GM19463 (cell line): ENCODE results near the gene GOLGA5.
A peak's percentile ranks its signal among the peaks of the same experiment; 100 is the strongest.
"Not testable (repeated sequence)": the region's sequence is repeated elsewhere in the genome, so short reads cannot be mapped to it uniquely, and the experiment has no call there.

Experiments
- ATAC-seq: cut with Tn5 transposase; IDR thresholded peaks from one replicate; pipeline ENCODE4 v1.9.1; 2021; ENCODE audit warnings: mild to moderate bottlenecking, moderate library complexity; ENCODE audit not compliant: unreplicated experiment

Gene GOLGA5

GRCh38 chr14:92793709-92794546, at the start of gene GOLGA5:
Gene GOLGA5, plus strand, starts transcription at chr14:92794305. Its CDS starts 3,133 bp downstream, at chr14:92797438.
- peak; percentile 98 for ATAC-seq

- ATAC-seq = no peak
These were observed 46.3 kb upstream of the GOLGA5 start for GRCh38 chr14:92747701-92748258.

- ATAC-seq = peak; percentile 87
These were observed 45.7 kb upstream of the GOLGA5 start, which contains the start of gene LGMN for GRCh38 chr14:92748259-92749016. Gene LGMN, minus strand, starts transcription at chr14:92748627. Its CDS starts 15,841 bp downstream, at chr14:92732786.

GRCh38 chr14:92750222-92750728, 43.8 kb upstream of the GOLGA5 start:
- ATAC-seq = not testable (repeated sequence)

- ATAC-seq = no peak
These were observed 43.1 kb upstream of the GOLGA5 start for GRCh38 chr14:92750994-92751400.

- ATAC-seq = no peak
These were observed 42.3 kb upstream of the GOLGA5 start for GRCh38 chr14:92751819-92752218.

GRCh38 chr14:92753250-92753649, 40.9 kb upstream of the GOLGA5 start:
- no peak for ATAC-seq

GRCh38 chr14:92754966-92755365, 39.1 kb upstream of the GOLGA5 start:
- ATAC-seq = no peak

- no peak for ATAC-seq
These were observed 38.6 kb upstream of the GOLGA5 start for GRCh38 chr14:92755495-92755894.

GRCh38 chr14:92756446-92756845, 37.7 kb upstream of the GOLGA5 start:
- ATAC-seq = no peak

GRCh38 chr14:92759300-92759678, 34.8 kb upstream of the GOLGA5 start:
- no peak for ATAC-seq

- ATAC-seq = no peak
These were observed 34.2 kb upstream of the GOLGA5 start for GRCh38 chr14:92759679-92760523.

GRCh38 chr14:92760524-92760805, 33.6 kb upstream of the GOLGA5 start:
- no peak for ATAC-seq

GRCh38 chr14:92763666-92764631, 30.2 kb upstream of the GOLGA5 start:
- not testable (repeated sequence) for ATAC-seq

- ATAC-seq = peak; percentile 95
These were observed 25.9 kb upstream of the GOLGA5 start for GRCh38 chr14:92768236-92768635.

- ATAC-seq = no peak
These were observed 25.3 kb upstream of the GOLGA5 start for GRCh38 chr14:92768795-92769194.

GRCh38 chr14:92770484-92770883, 23.6 kb upstream of the GOLGA5 start:
- no peak for ATAC-seq

- ATAC-seq = no peak
These were observed 19.5 kb upstream of the GOLGA5 start for GRCh38 chr14:92774572-92774971.

GRCh38 chr14:92775292-92775691, 18.8 kb upstream of the GOLGA5 start:
- ATAC-seq = peak; percentile 96
